Loucy (cell line): ENCODE data around the gene MEIOB.

Source experiments
- H2AFZ ChIP-seq: fragments of 200-600 bp; sonication (generic); 2 replicates; pipeline ENCODE4 v1.6.0; 2016; ENCODE audit warnings: antibody characterized with exemption, mild to moderate bottlenecking, low read length, moderate library complexity
- H3F3A ChIP-seq: fragments of 200-600 bp; 2 replicates; pipeline ENCODE4 v1.6.0; 2016; ENCODE audit warnings: antibody characterized with exemption, low read depth, mild to moderate bottlenecking
- H3K27me3 ChIP-seq: fragments of 200-600 bp; sonication (generic); 2 replicates; pipeline ENCODE4 v1.6.1; 2014; ENCODE audit warnings: low read length, mild to moderate bottlenecking; ENCODE audit not compliant: insufficient read depth, poor library complexity, severe bottlenecking
- H3K36me3 ChIP-seq: fragments of 200-600 bp; sonication (generic); 2 replicates; pipeline ENCODE4 v1.6.1; 2016; ENCODE audit warnings: low read length; ENCODE audit not compliant: insufficient read depth
- H3K4me1 ChIP-seq: fragments of 200-600 bp; sonication (generic); 2 replicates; pipeline ENCODE4 v1.5.1; 2014; ENCODE audit warnings: low read length, mild to moderate bottlenecking; ENCODE audit not compliant: insufficient read depth, poor library complexity, severe bottlenecking
- H3K4me2 ChIP-seq: fragments of 200-600 bp; sonication (generic); 2 replicates; pipeline ENCODE4 v1.6.0; 2014; ENCODE audit warnings: antibody characterized with exemption, low read length, low read depth, mild to moderate bottlenecking; ENCODE audit not compliant: poor library complexity, severe bottlenecking
- H3K4me3 ChIP-seq: fragments of 200-600 bp; sonication (generic); 2 replicates; pipeline ENCODE4 v1.5.1; 2014; ENCODE audit warnings: low read length, mild to moderate bottlenecking, mixed read lengths; ENCODE audit not compliant: poor library complexity, severe bottlenecking
- H3K79me2 ChIP-seq: fragments of 200-600 bp; sonication (generic); 2 replicates; pipeline ENCODE4 v1.6.1; 2014; ENCODE audit warnings: low read length; ENCODE audit not compliant: insufficient read depth
- H3K9ac ChIP-seq: fragments of 200-600 bp; sonication (generic); 2 replicates; pipeline ENCODE4 v1.6.0; 2014; ENCODE audit warnings: mild to moderate bottlenecking, low read depth, low read length, moderate library complexity; ENCODE audit not compliant: poor library complexity, severe bottlenecking
- H3K9me2 ChIP-seq: fragments of 200-600 bp; sonication (generic); replicated peaks from 2 replicates; pipeline ENCODE4 v1.6.1; 2016; ENCODE audit warnings: low read depth, low read length, mixed read lengths
- H3K9me3 ChIP-seq: fragments of 200-600 bp; sonication (generic); 2 replicates; pipeline ENCODE4 v1.6.1; 2014; ENCODE audit warnings: mild to moderate bottlenecking, antibody characterized with exemption, low read length, low read depth; ENCODE audit not compliant: insufficient read depth
- H4K20me1 ChIP-seq: fragments of 200-600 bp; sonication (generic); 2 replicates; pipeline ENCODE4 v1.6.0; 2014; ENCODE audit warnings: antibody characterized with exemption, low read length, mild to moderate bottlenecking; ENCODE audit not compliant: insufficient read depth, poor library complexity, severe bottlenecking
- CTCF ChIP-seq: fragments of 200-600 bp; sonication (generic); conservative IDR thresholded peaks from 2 replicates; pipeline ENCODE4 v1.5.1; 2014; ENCODE audit warnings: mild to moderate bottlenecking, antibody characterized with exemption, low read length
- EZH2phosphoT487 ChIP-seq: fragments of 200-600 bp; IDR thresholded peaks from 2 replicates; pipeline ENCODE4 v1.6.1; 2018; ENCODE audit warnings: antibody characterized with exemption, mild to moderate bottlenecking, moderate library complexity, borderline replicate concordance

Gene MEIOB

GRCh38 chr16:1834096-1834495 lies 37.9 kb downstream of the MEIOB start:
- Histone ChIP-seq H3K4me2 (no peak overlapping the region), H3K4me3 (no peak overlapping the region), H4K20me1 (no peaks in the 10 kb centered on the region), H3K9me3 (no peaks in the 10 kb centered on the region), H3K9ac (no peak overlapping the region), H3K9me2 (no peaks in the 10 kb centered on the region), H3K36me3 (no peaks in the 10 kb centered on the region), H2AFZ (no peak overlapping the region), H3K79me2 (peaks cover 2% of the 10 kb centered on the region; the same call in 1 of the 2 replicates), H3F3A (no peaks in the 10 kb centered on the region), H3K4me1 (no peaks in the 10 kb centered on the region), H3K27me3 (no peaks in the 10 kb centered on the region)
- TF ChIP-seq EZH2phosphoT487 = no peak

GRCh38 chr16:1832838-1833454 lies 39.0 kb downstream of the MEIOB start:
- no peak for TF ChIP-seq CTCF
- no peak for TF ChIP-seq EZH2phosphoT487
- Histone ChIP-seq H2AFZ (no peak overlapping the region), H3F3A (no peaks in the 10 kb centered on the region), H3K9ac (no peak overlapping the region), H3K4me2 (no peak overlapping the region), H3K79me2 (peaks cover 13% of the 10 kb centered on the region; the same call in 1 of the 2 replicates), H3K4me3 (no peak overlapping the region), H3K36me3 (no peaks in the 10 kb centered on the region), H3K9me3 (no peaks in the 10 kb centered on the region), H3K27me3 (no peaks in the 10 kb centered on the region), H4K20me1 (no peaks in the 10 kb centered on the region), H3K4me1 (peaks cover 3% of the 10 kb centered on the region), H3K9me2 (no peaks in the 10 kb centered on the region)

GRCh38 chr16:1831186-1832075 lies 40.5 kb downstream of the MEIOB start:
- Histone ChIP-seq H3K4me2 (no peak overlapping the region), H3K9ac (no peak overlapping the region), H3K9me2 (no peaks in the 10 kb centered on the region), H3K36me3 (no peaks in the 10 kb centered on the region), H3K4me3 (no peak overlapping the region), H3K27me3 (no peaks in the 10 kb centered on the region), H2AFZ (no peak overlapping the region), H3F3A (no peaks in the 10 kb centered on the region), H3K4me1 (peaks cover 3% of the 10 kb centered on the region), H4K20me1 (no peaks in the 10 kb centered on the region), H3K79me2 (peaks cover 22% of the 10 kb centered on the region), H3K9me3 (no peaks in the 10 kb centered on the region)
- TF ChIP-seq EZH2phosphoT487 (no peak), CTCF (no peak)
